MM.1S (cell line): ENCODE results near the gene CAMK2A.

Experiments used
- EZH2 ChIP-seq: fragments of 300-600 bp; sonication (generic); optimal IDR thresholded peaks from 2 replicates; pipeline ENCODE3; 2017; ENCODE audit warnings: low read depth, mild to moderate bottlenecking, antibody characterized with exemption, low read length, mixed read lengths
- EZH2phosphoT487 ChIP-seq: fragments of 300-600 bp; sonication (generic); IDR thresholded peaks from 2 replicates; pipeline ENCODE4 v1.6.1; 2018; ENCODE audit warnings: antibody characterized with exemption, low read length
- TF ChIP-seq, protein P1 (sequence below): fragments of 300-600 bp; sonication (generic); IDR thresholded peaks from 2 replicates; pipeline ENCODE4 v1.5.1; 2016; ENCODE audit warnings: antibody characterized with exemption, low read length, mixed read lengths

DNA sequence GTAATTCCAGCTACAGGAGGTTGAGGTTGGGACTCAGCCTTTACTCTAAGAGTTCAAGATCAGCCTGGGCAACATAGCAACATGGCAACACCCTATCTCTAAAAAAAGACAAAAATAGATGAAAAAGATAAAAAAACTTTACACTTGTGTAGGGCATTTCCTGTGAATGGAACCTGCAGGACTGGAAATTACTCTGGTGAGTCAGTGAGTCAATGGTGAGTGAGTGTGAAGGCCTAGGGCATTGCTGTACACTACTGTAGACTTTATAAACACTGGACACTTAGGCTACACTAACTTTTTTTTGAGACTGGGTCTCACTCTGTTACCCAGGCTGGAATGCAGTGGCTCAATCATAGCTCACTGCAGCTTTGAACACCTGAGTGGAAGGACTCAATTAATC, 32.6 kb upstream of the CAMK2A start:
- TF ChIP-seq, protein P1, sequence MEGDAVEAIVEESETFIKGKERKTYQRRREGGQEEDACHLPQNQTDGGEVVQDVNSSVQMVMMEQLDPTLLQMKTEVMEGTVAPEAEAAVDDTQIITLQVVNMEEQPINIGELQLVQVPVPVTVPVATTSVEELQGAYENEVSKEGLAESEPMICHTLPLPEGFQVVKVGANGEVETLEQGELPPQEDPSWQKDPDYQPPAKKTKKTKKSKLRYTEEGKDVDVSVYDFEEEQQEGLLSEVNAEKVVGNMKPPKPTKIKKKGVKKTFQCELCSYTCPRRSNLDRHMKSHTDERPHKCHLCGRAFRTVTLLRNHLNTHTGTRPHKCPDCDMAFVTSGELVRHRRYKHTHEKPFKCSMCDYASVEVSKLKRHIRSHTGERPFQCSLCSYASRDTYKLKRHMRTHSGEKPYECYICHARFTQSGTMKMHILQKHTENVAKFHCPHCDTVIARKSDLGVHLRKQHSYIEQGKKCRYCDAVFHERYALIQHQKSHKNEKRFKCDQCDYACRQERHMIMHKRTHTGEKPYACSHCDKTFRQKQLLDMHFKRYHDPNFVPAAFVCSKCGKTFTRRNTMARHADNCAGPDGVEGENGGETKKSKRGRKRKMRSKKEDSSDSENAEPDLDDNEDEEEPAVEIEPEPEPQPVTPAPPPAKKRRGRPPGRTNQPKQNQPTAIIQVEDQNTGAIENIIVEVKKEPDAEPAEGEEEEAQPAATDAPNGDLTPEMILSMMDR: no peak
- no peak for TF ChIP-seq EZH2
- TF ChIP-seq EZH2phosphoT487: no peak
